Prostate gland (tissue), 2 donors: ENCODE data around the gene PDE11A.

Source experiments
- POLR2AphosphoS5 ChIP-seq: sonication (generic); formaldehyde crosslinking; IDR thresholded peaks from one replicate; pipeline ENCODE4 v1.6.1; 2017; ENCODE audit warnings: antibody characterized with exemption
- TF ChIP-seq, protein P1 (sequence below), 4 experiments: fragments of 200-600 bp in 2 of 4; fragments of 450-650 bp in 2 of 4; sonication (generic) in 2 of 4; IDR thresholded peaks; 1 replicate in 3 of 4; 2 replicates in 1 of 4; pipeline ENCODE4 v1.5.1; 2016 to 2019; ENCODE audit warnings: antibody characterized with exemption in 4 of 4, mild to moderate bottlenecking in 2 of 4, moderate library complexity in 2 of 4

GRCh38 chr2:177885828-177886466 is 186.6 kb downstream of the PDE11A start:
- TF ChIP-seq, protein P1, sequence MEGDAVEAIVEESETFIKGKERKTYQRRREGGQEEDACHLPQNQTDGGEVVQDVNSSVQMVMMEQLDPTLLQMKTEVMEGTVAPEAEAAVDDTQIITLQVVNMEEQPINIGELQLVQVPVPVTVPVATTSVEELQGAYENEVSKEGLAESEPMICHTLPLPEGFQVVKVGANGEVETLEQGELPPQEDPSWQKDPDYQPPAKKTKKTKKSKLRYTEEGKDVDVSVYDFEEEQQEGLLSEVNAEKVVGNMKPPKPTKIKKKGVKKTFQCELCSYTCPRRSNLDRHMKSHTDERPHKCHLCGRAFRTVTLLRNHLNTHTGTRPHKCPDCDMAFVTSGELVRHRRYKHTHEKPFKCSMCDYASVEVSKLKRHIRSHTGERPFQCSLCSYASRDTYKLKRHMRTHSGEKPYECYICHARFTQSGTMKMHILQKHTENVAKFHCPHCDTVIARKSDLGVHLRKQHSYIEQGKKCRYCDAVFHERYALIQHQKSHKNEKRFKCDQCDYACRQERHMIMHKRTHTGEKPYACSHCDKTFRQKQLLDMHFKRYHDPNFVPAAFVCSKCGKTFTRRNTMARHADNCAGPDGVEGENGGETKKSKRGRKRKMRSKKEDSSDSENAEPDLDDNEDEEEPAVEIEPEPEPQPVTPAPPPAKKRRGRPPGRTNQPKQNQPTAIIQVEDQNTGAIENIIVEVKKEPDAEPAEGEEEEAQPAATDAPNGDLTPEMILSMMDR (IDR thresholded peaks at IDR 0.05) = no peak
- TF ChIP-seq POLR2AphosphoS5 = peak; percentile 52
